Mesodermal cell (in vitro differentiated cells): Measurements from ENCODE around the gene RXRA.

ENCODE experiments used
- H3K27ac ChIP-seq: 2 replicates; pipeline ENCODE4 v1.7.0; 2013; ENCODE audit warnings: mild to moderate bottlenecking, low read depth, low read length, moderate library complexity; ENCODE audit not compliant: severe bottlenecking
- H3K36me3 ChIP-seq: 2 replicates; pipeline ENCODE4 v1.7.1; 2013; ENCODE audit warnings: mild to moderate bottlenecking, low read length, moderate library complexity; ENCODE audit not compliant: control insufficient read depth, insufficient read depth
- H3K4me1 ChIP-seq: one replicate; pipeline ENCODE4 v1.7.1; 2013; ENCODE audit warnings: mild to moderate bottlenecking, low read length; ENCODE audit not compliant: insufficient read depth, control insufficient read depth, poor library complexity, severe bottlenecking
- H3K4me3 ChIP-seq: 2 replicates; pipeline ENCODE4 v1.7.0; 2013; ENCODE audit warnings: low read length, control low read depth, mild to moderate bottlenecking; ENCODE audit not compliant: insufficient read depth, poor library complexity, severe bottlenecking; ENCODE audit errors: extremely low read depth
- H3K9me3 ChIP-seq: 2 replicates; pipeline ENCODE4 v1.7.1; 2013; ENCODE audit warnings: mild to moderate bottlenecking, low read length, moderate library complexity; ENCODE audit not compliant: control insufficient read depth
- WGBS, 2 experiments: methylation state at CpG; one replicate each; pipeline ENCODE4 v1.1.5; 2013; ENCODE audit warnings: missing lambda C conversion rate in 2 of 2; ENCODE audit not compliant: insufficient coverage in 2 of 2; 5-methylcytosine and 5-hydroxymethylcytosine counted together

RXRA gene

DNA sequence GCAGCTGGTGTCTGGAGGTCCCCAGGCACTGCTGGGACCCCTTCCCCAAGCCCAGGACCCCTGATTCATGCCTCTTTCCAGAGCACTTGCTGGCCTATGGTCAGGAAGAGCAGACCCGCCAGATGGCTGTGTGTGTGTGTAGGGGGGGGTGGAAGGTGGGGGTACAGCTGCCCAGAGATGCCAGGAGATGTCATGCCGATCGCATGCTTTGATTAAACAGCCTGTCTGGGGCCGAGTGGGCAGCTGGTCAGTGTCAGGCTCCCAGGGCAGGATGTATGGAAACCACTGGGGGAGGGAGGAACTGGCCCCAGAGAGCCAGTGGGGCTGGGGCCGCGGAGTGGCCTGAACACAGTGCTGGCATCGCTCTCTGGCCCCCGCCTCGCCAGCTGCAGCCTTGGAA is 23.7 kb downstream of the RXRA start:
- Histone ChIP-seq H3K9me3 (no peaks in the 10 kb centered on the region), H3K27ac (no peak overlapping the region), H3K36me3 (no peaks in the 10 kb centered on the region), H3K4me1 (peaks cover 3% of the 10 kb centered on the region), H3K4me3 (no peak overlapping the region)
- 94 to 95% methylated on average over 7 to 8 of the region's 9 CpGs for WGBS, 2 experiments

DNA sequence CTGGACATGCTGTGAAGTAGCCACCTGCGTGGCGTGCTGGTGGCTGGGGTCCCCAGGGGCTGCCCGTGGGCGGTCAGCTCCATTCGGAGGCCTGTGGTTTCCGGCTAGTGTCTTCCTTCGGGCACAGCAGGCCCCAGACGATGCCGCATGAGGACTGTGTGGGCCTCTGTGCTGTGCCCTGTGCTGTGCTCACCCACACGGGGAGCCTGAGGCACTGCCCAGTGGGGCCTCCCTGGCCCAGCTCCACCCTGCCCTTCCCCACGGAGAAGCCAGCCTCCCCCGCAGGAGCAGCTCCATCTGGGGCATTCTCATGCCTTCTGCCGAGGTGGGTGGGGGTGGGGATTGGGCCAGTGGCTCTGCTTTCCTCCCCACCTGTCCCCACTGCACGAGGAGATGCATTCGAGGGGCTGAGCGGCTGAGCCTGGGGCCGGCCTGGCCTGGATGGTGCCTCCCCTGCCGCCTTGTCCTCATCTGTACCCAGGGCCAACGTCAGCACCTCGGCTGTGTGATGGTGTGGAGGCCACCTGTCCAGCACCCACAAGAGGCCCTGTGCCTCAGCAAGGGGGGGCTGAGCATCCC is 24.2 kb downstream of the RXRA start:
- peaks cover 3% of the 10 kb centered on the region for H3K4me1 ChIP-seq
- WGBS, 2 experiments: 83 to 92% methylated on average over 13 of the region's 20 CpGs
- H3K4me3 ChIP-seq: no peak overlapping the region
- no peaks in the 10 kb centered on the region for H3K9me3 ChIP-seq
- H3K36me3 ChIP-seq: no peaks in the 10 kb centered on the region
- H3K27ac ChIP-seq: no peak overlapping the region

DNA sequence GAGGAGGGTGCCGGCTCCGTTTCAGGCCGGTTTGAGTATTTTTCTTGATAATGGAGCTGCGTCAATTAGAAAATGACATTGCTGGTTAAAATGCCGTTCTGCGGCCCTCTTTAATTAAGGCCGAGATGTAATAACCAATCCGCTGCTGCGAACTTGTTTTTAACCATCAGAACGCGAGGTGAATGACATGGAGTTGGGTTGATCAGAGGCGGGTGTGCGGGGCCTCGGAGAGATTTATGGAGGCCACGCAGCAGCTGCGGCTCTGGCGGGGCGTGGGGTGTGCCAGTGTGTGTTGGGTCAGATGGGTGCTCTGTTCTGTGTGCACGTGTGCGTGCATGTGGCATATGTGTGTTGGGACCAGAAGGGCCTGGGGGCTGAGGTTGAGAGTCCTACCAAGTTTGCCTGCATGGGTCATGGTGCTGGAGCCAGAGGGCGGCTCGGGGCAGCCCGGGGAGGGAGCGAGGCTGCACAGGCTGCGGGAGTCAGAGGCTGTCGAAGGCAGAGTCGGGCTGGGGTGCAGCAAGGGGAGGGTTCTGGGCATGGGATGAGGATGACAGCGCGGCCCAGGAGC is 25.4 kb downstream of the RXRA start:
- Histone ChIP-seq H3K4me1 (peaks cover 3% of the 10 kb centered on the region), H3K9me3 (no peaks in the 10 kb centered on the region), H3K36me3 (no peaks in the 10 kb centered on the region), H3K27ac (no peak overlapping the region), H3K4me3 (no peak overlapping the region)
- WGBS, 2 experiments: 94 to 98% methylated on average over 20 to 26 of the region's 29 CpGs

DNA sequence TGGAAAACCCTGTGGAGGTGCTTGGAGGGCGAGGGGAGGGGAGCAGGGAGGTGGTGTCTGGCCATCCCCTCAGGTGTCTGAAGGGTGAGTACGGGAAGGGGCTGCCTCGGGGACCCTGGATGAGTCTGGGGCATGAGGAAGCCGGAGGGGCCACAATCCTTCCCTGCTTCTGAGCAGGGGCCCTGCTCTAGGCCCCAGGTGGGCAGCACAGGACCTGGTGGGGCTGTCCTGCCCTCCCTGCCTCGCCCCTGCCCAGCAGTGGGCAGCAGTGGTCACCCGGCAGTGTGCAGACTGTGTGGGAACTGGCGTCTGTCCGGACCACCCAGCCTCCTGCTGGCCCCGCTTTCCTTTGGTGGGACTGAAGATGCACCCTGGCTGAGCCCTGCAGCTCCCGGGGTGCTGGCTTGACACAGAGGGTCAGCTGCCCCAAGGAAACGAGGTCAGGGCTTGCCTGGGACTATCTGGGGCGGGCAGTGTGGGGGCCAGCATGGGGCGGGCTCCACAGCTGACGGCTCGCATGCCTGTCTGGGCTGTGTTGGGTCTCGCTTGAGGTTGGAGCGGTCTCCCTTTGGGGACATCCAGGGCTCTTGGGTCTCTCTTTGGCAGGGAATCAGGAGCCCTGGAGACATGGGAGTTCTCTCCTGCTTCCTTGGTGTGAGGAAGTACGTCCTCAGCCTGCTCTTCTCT is 26.1 kb downstream of the RXRA start:
- H3K4me1 ChIP-seq: peaks cover 3% of the 10 kb centered on the region
- H3K4me3 ChIP-seq: no peak overlapping the region
- 90 to 93% methylated on average over 15 to 18 of the region's 18 CpGs for WGBS, 2 experiments
- H3K36me3 ChIP-seq: no peaks in the 10 kb centered on the region
- no peaks in the 10 kb centered on the region for H3K9me3 ChIP-seq
- no peak overlapping the region for H3K27ac ChIP-seq

DNA sequence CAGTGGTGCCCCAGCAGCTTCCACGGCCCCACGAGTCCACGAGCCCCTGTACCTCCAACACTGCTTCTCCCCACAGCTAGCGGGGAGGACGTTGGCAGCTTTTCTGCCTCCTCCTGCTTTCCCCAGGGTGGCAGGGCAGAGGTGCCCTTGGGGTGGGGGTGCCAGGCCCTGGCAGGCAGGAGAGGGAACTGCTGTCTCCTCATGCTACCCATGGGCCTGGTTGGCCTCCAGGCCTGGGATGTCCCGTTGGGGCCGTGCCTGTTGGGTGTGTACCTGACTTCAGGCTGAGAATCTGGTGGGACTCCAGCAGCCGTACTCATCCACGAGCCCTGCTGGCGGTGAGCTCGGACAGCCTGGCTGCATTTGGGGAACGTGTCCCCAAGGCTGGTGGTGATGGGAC is 27.3 kb downstream of the RXRA start:
- no peaks in the 10 kb centered on the region for H3K9me3 ChIP-seq
- H3K4me3 ChIP-seq: no peak overlapping the region
- no peak overlapping the region for H3K27ac ChIP-seq
- WGBS, 2 experiments: 94% methylated on average over 11 to 12 of the region's 12 CpGs
- H3K4me1 ChIP-seq: peaks cover 3% of the 10 kb centered on the region
- no peaks in the 10 kb centered on the region for H3K36me3 ChIP-seq

DNA sequence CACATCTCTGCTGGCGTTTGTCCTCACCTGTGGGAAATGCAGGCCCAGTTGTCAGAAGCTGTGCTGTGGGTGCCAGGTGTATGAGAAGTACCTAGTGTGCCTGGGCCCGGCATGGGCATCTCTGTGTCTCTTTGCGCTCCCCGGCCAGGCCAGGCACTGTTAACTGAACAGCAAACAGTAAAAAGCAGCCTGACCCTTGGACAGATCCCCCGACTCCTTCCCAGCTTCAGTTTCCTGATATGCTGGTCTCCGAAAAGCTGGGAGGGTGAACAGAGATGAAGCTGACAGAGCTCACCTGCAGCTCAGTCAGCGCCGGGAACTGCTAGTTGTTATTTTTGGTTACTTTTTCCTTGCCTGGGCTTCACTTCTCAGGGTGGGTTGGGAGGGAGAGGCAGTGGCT is 28.9 kb downstream of the RXRA start:
- 88 to 90% methylated on average over 8 of the region's 8 CpGs for WGBS, 2 experiments
- no peaks in the 10 kb centered on the region for H3K9me3 ChIP-seq
- H3K4me3 ChIP-seq: no peak overlapping the region
- no peaks in the 10 kb centered on the region for H3K36me3 ChIP-seq
- no peak overlapping the region for H3K27ac ChIP-seq
- H3K4me1 ChIP-seq: no peaks in the 10 kb centered on the region

DNA sequence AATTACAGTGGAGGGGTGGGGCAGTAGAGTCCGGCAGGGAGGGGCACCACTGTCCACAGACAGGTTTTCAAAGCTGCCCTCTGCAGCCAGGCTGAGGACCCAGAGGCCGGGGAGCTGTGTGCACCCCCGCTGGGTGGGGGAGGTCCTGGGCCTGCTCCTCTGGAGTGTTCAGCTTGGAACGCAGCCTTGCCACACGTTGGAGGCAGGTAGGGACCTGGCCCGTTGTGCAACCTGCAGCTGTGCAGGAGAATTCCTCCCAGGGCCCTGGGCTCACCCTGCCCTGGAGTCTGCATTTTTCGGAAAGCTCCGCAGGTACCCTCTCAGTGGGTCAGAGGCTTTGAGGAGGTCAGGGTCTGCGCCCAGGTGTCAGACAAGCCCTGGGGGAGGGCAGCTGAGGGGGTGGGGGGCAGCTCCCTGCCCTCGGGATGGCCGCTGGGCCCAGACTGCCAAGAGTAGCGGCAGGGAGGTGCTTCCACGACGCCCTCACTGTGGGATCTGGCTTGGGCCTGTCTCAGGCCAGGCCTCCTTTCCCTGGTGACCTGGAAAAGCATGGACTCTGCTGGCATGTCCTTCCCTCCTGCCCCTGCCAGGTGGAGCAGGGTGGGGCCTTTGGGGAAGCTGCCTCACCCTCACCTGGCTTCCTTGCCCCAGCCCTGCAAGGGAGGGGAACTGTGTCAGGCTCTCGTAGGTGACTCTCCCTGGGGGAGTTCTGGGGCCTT is 29.5 kb downstream of the RXRA start:
- Histone ChIP-seq H3K27ac (no peak overlapping the region), H3K9me3 (no peaks in the 10 kb centered on the region), H3K36me3 (no peaks in the 10 kb centered on the region), H3K4me1 (no peaks in the 10 kb centered on the region), H3K4me3 (no peak overlapping the region)
- WGBS, 2 experiments: 77 to 78% methylated on average over 14 of the region's 15 CpGs

DNA sequence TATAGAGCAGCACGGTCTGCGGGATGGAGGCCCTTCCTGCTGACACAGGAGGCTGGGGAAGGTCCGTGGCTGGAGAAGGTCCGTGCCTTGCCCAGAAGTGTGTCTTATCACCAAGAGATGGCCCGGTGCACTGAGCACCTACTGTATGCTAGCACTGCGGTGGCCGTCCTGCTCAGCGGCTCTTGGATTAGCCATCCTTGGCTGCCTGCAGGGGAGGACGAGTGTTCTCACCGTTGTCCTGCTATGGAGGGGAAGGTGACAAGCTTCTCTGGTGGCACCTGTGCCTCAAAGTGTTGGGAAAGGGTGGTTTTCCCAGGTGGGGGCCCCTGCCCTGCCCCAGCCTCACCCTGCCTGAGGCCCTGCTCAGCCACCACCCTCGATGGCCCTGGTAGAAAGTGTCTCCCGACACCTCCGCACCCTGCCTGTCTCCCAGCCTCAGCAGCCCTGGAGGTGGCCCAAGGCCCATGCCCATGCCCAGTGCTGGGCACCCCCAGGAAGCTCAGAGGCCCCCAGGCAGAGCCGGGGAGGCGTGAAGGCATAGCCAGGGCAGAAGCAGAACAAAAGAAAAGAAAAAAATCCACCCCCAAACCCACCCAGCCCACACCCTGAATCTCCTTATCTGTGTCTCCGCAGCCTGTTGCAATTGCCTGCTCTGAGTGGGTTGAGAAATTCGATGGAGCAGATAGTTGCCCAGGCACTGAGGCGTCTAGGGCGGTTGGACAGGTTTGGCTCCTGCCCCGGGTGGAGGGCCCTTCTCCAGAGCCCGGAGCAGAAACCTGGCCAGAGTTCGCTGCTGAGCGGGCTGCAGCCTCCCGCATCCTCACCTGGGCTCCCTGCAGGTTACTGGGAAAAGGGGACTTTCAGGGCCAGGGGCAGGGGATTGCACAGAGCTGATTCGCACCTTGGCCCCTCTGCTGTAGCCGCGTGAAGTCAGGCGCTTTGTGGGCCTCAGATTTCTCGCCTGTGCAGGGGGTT is 30.5 kb downstream of the RXRA start:
- Histone ChIP-seq H3K27ac (no peak overlapping the region), H3K4me3 (no peak overlapping the region), H3K36me3 (no peaks in the 10 kb centered on the region), H3K9me3 (no peaks in the 10 kb centered on the region), H3K4me1 (no peaks in the 10 kb centered on the region)
- 92 to 95% methylated on average over 22 to 25 of the region's 29 CpGs for WGBS, 2 experiments

DNA sequence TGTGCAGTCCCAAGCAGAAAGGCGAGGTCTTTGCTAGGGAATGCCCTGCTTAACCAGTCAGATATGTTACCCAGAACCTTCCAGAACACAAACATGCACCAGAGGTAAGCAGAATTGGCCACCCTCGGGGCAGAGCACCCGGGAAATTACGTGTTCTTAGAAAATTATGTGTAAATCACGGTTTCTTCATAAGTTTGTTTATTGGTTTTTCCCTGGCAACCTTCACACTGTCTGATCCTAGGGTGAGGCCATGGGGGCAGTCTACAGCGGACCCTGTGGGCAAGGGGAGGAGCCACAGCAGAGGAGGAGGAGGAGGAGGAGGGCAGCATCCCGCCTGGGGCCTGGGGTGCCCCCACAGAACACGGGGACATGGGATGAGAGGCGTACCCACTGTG is 31.4 kb downstream of the RXRA start:
- Histone ChIP-seq H3K4me1 (no peaks in the 10 kb centered on the region), H3K4me3 (no peak overlapping the region), H3K9me3 (no peaks in the 10 kb centered on the region), H3K27ac (no peak overlapping the region), H3K36me3 (no peaks in the 10 kb centered on the region)
- WGBS, 2 experiments: 91 to 96% methylated on average over 8 of the region's 9 CpGs

DNA sequence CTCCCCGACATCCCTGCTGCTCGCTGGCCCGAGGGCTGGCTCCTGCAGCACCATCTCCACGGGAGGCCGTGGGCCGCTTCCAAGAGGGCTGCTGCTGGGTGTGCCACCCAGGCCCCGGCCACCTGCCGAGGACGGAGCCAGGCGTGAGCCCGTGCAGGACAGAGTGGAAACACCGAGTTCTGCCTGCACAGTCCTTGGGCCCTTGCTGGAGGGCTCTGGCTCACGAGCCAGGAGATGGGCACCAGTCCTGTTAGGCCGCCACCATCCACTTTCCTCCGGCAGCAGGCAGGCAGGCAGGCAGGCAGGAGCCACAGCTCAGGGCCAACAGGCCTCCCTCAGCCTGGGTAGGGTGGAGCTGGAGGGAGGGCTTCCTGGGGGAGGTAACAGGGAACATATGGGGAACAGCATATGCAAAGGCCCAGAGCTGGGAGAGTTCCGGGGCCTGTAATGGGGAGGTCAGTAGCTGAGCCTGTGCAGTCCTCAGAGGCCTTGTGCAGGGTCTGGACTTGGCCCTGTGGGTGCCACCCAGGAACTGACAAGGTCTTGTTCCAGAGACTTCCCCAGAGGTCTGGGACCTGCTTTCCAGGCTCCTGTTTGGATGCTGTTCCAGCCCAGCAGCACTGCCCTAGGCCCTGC is 31.9 kb downstream of the RXRA start:
- H3K4me1 ChIP-seq: no peaks in the 10 kb centered on the region
- no peaks in the 10 kb centered on the region for H3K36me3 ChIP-seq
- H3K9me3 ChIP-seq: no peaks in the 10 kb centered on the region
- H3K27ac ChIP-seq: no peak overlapping the region
- 98 to 99% methylated on average over 15 to 16 of the region's 16 CpGs for WGBS, 2 experiments
- no peak overlapping the region for H3K4me3 ChIP-seq
